Lower leg skin (tissue), 3 donors: ENCODE results near the gene DEDD.

Experiments used
- POLR2A ChIP-seq, 2 donors: fragments of 450-650 bp; IDR thresholded peaks; one replicate each; pipeline ENCODE4 v1.6.1; 2016 to 2017; ENCODE audit warnings: antibody characterized with exemption in 2 of 2, mild to moderate bottlenecking in 1 of 2, moderate library complexity in 1 of 2
- TF ChIP-seq, protein P1 (sequence below), 3 donors: fragments of 450-650 bp; IDR thresholded peaks; one replicate each; pipeline ENCODE4 v1.5.1; 2016; ENCODE audit warnings: antibody characterized with exemption in 3 of 3, mild to moderate bottlenecking in 3 of 3, moderate library complexity in 2 of 3

DNA sequence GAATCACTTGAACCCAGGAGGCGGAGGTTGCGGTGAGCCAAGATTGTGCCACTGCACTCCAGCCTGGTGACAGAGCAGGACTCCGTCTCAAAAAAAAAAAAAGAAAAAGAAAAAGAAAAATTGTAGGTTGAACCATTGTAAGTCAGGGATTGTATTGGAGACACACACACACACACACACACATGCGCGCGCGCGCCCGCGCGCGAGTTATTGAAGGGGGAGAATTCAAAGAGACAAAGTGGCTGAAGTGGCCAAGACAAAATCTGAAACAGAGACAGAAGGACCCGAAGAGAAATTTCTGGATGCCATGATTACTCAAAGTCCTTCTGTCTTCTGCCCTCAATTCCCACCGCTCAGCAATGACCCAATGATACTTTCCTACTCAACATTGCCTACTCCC lies 38.0 kb downstream of the DEDD start:
- TF ChIP-seq, protein P1, sequence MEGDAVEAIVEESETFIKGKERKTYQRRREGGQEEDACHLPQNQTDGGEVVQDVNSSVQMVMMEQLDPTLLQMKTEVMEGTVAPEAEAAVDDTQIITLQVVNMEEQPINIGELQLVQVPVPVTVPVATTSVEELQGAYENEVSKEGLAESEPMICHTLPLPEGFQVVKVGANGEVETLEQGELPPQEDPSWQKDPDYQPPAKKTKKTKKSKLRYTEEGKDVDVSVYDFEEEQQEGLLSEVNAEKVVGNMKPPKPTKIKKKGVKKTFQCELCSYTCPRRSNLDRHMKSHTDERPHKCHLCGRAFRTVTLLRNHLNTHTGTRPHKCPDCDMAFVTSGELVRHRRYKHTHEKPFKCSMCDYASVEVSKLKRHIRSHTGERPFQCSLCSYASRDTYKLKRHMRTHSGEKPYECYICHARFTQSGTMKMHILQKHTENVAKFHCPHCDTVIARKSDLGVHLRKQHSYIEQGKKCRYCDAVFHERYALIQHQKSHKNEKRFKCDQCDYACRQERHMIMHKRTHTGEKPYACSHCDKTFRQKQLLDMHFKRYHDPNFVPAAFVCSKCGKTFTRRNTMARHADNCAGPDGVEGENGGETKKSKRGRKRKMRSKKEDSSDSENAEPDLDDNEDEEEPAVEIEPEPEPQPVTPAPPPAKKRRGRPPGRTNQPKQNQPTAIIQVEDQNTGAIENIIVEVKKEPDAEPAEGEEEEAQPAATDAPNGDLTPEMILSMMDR (IDR thresholded peaks at IDR 0.05) = no peak
- TF ChIP-seq POLR2A (IDR thresholded peaks at IDR 0.05) = no peak
